ENCODE results near the gene CABLES2.

- TF ChIP-seq CTCF (IDR thresholded peaks at IDR 0.05) (no peak), POLR2A (IDR thresholded peaks at IDR 0.05) (no peak)
Measured at GRCh38 chr20:62345681-62346370, 61.3 kb downstream of the CABLES2 start.
